GM12892 (cell line): ENCODE results near the gene BTBD7.

ENCODE experiments used
- POLR2A ChIP-seq: IDR thresholded peaks from 2 replicates; pipeline ENCODE4 v1.6.1; 2011; ENCODE audit warnings: low read depth, low read length, control low read depth
- POLR2AphosphoS5 ChIP-seq: IDR thresholded peaks from 2 replicates; pipeline ENCODE4 v1.6.1; 2011; ENCODE audit warnings: low read depth, low read length, control low read depth

DNA sequence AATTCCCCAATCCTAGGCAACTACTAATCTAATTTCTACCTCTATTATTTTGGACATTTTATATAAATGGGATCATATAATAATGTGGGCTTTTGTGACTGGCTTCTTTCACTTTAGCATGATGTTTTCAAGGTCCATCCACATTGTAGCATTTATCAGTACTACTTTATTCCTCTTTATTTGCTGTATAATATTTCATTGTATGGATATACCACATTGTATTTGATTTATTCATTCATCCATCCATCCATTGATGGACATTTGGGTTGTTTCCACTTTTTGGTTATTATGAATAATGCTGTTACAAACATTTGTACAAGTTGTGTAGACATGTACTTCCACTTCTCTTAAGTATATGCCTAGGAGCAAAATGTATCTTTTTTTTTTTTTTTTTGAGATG lies 17.3 kb downstream of the BTBD7 start:
- TF ChIP-seq POLR2A (no peak), POLR2AphosphoS5 (no peak)
